NB4 (cell line): ENCODE data around the gene SFMBT1.

Experiments
- CTCF ChIP-seq: IDR thresholded peaks from one replicate; pipeline ENCODE4 v1.5.1; 2012; ENCODE audit warnings: low read depth, low read length
- POLR2A ChIP-seq: IDR thresholded peaks from 2 replicates; pipeline ENCODE4 v1.6.1; 2011; ENCODE audit warnings: mild to moderate bottlenecking; ENCODE audit not compliant: insufficient read length; ENCODE audit errors: extremely low read depth
- TF ChIP-seq, protein P1 (sequence below): IDR thresholded peaks from 2 replicates; pipeline ENCODE4 v1.6.1; 2011; ENCODE audit warnings: low read depth, low read length

DNA sequence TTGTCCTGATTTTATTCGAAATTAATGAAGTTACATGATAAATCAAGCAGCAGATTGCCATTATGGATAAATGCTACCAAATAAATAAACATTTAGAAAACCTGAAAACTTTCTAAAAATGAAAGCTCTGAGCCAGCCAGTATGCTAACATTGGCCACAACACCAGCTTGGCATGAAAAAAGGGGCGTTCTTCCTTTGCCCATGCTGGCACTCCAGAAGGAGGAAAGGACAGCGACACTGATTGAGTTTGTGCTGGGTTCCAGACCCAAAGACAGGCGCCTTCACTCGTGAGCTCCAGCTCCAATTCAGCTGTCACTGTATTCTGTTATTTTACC is 153.6 kb downstream of the SFMBT1 start:
- TF ChIP-seq CTCF, result no peak
- TF ChIP-seq, protein P1, sequence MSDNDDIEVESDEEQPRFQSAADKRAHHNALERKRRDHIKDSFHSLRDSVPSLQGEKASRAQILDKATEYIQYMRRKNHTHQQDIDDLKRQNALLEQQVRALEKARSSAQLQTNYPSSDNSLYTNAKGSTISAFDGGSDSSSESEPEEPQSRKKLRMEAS, result no peak
- TF ChIP-seq POLR2A, result no peak
